ENCODE data around the gene OR9G4.
A peak's percentile ranks its signal among the peaks of the same experiment; 100 is the strongest.

DNA sequence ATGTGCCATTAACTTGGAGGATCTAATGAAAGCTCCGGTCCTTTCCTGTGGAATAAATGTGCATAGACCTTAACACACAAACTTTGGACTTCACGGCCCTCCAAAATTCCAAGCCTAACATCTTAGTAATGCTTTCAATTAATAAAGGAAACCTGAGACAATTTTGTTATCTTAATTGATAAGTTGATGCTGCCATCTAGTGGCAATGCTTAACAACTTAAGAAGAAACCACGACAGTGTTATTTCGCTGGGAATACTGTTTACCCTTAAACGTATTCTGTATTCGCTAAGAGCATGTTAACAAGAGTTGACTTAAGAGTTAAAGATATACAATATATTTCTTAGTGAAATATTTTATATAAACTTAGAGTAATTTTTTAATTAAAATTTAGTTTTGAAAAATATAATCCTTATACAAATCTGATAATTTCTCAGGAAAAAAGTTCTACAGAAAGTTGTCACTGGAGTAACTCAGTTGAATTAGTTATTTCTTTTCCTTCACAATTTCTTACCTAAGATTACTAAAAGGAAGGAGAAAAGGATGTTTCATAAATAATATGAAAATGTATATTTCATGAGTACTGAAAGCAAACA is 35.0 kb upstream of the OR9G4 start:
- TF ChIP-seq, protein P1, sequence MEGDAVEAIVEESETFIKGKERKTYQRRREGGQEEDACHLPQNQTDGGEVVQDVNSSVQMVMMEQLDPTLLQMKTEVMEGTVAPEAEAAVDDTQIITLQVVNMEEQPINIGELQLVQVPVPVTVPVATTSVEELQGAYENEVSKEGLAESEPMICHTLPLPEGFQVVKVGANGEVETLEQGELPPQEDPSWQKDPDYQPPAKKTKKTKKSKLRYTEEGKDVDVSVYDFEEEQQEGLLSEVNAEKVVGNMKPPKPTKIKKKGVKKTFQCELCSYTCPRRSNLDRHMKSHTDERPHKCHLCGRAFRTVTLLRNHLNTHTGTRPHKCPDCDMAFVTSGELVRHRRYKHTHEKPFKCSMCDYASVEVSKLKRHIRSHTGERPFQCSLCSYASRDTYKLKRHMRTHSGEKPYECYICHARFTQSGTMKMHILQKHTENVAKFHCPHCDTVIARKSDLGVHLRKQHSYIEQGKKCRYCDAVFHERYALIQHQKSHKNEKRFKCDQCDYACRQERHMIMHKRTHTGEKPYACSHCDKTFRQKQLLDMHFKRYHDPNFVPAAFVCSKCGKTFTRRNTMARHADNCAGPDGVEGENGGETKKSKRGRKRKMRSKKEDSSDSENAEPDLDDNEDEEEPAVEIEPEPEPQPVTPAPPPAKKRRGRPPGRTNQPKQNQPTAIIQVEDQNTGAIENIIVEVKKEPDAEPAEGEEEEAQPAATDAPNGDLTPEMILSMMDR (IDR thresholded peaks at IDR 0.05; ENCODE audit: poor library complexity), result peak; percentile 84
- TF ChIP-seq EZH2phosphoT487 (IDR thresholded peaks at IDR 0.05; ENCODE audit: low read depth, severe bottlenecking, unreplicated experiment), result no peak
- no peak for TF ChIP-seq EZH2 (IDR thresholded peaks at IDR 0.05; ENCODE audit: borderline replicate concordance)

All from hepatocyte (in vitro differentiated cells).